GM21619 (cell line): ENCODE measurements around the gene AMBRA1.
"Not testable (repeated sequence)": the region's sequence is repeated elsewhere in the genome, so short reads cannot be mapped to it uniquely, and the experiment has no call there.

ENCODE experiments used
- ATAC-seq: cut with Tn5 transposase; IDR thresholded peaks from one replicate; pipeline ENCODE4 v1.9.1; 2021; ENCODE audit not compliant: unreplicated experiment

AMBRA1 gene

GRCh38 chr11:46372086-46372485 is 221.7 kb downstream of the AMBRA1 start:
- no peak for ATAC-seq

DNA sequence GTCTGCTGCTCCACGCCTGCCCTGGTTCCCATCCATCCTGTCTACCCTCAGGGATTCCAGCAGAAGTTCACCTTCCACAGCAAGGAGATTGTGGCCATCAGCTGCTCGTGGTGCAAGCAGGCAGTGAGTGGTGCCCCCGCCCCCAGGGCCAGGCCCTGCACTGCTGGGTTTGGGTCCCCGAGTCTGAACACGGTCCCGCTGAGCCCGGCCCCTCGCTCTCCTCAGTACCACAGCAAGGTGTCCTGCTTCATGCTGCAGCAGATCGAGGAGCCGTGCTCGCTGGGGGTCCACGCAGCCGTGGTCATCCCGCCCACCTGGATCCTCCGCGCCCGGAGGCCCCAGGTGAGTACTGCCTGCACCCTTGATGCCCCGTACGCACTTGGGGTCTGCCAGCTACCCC is 222.6 kb downstream of the AMBRA1 start:
- not testable (repeated sequence) for ATAC-seq

- ATAC-seq: no peak
These were observed 223.6 kb downstream of the AMBRA1 start for GRCh38 chr11:46370253-46370652.

DNA sequence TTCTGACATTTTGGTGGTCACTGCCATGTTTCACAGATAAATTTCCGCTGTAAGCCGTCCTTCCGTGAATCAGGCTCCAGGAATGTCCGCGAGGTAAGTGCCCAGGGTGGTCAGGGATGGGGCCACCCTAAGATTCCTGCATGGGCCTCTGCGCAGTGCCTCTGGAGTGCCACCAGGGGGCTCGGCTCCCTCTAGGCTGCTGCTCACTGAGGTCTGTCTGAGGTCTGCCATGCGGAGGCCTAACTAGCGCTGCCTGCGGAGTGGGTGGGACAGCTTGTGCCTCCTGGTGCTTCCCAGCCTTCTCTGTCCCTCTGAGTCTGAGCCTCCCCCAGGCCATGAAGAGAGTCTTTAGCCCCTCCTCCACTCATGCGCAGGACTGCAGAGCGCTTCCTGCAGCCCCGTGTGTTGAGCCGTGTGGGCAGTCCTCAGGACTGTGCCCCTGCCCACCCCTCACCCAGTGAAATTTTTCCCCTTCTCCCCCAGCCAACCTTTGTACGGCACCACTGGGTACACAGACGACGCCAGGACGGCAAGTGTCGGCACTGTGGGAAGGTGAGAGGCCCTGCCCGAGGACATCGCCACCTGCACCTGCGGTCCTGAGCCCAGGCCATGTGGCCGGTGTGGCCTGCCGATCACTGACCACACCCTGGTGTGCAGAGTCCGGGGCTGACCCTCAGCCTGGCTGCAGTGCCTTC is 224.2 kb downstream of the AMBRA1 start:
- peak; percentile 46 for ATAC-seq

DNA sequence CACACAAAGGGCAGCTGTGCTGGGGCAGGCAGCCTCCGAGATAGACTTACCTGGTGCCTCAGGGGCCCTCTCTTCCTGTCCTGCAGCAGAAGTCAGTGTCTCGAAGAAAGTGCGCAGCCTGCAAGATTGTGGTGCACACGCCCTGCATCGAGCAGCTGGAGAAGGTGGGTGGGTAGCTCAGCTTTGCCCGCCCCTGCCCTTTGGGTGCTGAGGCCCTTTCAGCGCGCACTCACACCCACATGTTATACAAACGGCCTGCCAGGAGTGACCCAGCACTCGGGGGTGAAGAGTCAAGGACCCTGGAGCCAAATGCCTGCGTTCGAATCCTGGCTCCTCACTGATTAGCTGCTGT is 225.9 kb downstream of the AMBRA1 start:
- no peak for ATAC-seq

GRCh38 chr11:46367244-46367915 is 226.4 kb downstream of the AMBRA1 start:
- ATAC-seq: peak; percentile 51

GRCh38 chr11:46366661-46367161 is 227.1 kb downstream of the AMBRA1 start:
- no peak for ATAC-seq

GRCh38 chr11:46366260-46366659 is 227.6 kb downstream of the AMBRA1 start:
- ATAC-seq: no peak

DNA sequence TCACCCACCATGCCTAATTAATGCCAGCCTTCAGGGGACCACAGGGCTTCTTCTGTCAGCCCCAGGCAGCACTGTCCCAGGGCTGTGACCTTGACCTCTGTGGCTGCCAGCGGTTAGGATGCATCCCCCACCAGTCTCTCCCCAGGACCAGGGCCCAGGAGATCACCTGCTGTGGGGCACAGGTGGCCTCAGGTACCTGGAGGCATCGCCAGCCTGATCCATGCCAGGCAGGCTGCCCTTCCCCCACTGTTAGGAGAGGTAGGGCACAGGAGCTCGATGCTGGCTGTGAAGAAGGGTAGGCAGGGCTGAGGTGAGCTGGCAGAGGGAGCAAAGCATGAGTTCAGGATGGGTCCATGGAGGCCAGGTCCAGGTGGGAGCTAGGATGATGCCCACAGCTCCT is 229.0 kb downstream of the AMBRA1 start:
- no peak for ATAC-seq

- no peak for ATAC-seq
These were observed 229.8 kb downstream of the AMBRA1 start for GRCh38 chr11:46364056-46364455.

DNA sequence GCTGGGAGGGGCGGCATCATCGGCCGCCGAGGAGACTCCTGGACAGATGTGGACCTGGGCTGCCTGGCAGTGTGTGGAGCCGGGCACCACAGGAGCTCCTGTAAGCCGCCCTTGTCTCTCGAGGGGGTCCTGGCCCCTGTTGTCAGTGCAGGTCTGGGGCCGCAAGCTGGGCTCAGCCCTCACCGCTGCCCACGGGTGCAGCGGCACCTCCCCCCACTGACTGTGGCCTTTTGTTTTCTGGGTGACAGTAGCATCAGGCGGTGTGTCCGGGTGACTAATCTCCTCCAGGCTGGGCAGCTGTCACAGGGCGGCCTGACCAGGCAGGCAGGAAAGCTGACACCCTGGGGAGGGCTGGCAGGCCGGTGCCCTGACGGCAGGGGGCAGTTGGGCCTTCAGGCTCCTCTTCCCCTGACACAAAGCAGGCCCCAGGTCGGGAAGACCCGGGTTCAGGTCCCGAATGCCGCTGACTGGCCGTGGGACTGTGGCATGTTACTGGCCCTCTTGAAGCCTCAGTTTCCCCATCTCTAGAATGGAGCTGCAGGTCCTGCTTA is 230.3 kb downstream of the AMBRA1 start:
- no peak for ATAC-seq

DNA sequence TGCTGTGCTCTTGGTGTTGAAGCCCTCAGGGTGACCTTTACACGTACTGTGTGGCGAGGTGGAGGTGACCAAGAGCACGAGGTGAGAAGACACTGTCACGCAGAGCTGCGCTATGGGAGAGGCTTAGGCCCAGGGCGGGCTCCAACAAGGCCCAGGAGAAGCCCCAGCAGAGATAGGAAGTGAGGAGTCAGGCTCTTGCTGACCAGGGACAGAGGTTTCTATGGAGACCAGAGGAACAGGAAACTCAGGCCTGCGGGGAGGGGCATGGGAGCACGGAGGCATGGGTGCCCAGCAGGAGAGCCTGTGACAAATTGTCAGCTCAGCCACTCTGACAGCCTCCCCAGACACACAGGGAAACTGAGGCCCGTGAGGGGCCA is 230.8 kb downstream of the AMBRA1 start:
- ATAC-seq: no peak

DNA sequence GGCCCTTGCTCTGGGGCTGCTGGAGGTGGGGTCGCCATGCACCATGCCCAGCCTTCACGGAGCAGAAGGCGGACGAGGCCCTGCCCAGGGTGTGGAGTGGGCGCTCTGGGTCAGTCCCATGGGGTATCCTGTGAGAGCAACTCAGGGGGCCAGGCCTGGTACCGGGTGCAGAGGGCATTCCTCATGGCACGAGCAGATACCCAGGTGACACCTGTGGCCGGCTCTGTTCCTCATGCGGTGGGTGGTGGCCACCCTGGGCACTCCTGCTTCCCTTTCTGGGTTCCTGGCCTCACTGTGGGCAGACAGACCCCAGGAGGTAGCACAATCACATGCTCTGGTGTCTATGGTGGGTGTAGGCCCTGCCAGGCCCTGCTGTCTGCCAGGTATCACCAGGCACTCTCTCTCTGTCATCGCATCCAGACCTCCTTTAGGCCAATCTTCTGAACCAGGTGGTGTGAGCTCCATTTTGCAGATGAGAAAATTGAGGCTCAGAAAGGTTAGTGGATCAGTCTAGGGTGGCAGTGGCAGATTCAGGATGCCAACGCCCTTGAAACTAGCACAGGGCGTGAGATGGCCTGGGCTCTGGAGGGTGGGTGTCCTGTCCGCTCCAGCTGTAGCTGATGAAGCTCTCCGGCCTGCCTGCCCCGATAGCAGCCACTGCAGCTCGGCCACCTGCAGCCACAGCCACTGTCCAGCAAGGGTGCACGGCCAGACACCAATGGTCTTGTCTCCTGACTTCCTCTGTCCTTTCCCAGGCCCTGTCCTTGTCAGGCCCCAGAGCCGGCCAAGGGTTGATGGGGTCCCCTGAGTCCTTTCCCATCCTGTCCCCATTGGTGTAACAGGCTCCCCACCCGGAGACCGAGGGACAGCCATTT is 231.4 kb downstream of the AMBRA1 start:
- ATAC-seq: no peak

DNA sequence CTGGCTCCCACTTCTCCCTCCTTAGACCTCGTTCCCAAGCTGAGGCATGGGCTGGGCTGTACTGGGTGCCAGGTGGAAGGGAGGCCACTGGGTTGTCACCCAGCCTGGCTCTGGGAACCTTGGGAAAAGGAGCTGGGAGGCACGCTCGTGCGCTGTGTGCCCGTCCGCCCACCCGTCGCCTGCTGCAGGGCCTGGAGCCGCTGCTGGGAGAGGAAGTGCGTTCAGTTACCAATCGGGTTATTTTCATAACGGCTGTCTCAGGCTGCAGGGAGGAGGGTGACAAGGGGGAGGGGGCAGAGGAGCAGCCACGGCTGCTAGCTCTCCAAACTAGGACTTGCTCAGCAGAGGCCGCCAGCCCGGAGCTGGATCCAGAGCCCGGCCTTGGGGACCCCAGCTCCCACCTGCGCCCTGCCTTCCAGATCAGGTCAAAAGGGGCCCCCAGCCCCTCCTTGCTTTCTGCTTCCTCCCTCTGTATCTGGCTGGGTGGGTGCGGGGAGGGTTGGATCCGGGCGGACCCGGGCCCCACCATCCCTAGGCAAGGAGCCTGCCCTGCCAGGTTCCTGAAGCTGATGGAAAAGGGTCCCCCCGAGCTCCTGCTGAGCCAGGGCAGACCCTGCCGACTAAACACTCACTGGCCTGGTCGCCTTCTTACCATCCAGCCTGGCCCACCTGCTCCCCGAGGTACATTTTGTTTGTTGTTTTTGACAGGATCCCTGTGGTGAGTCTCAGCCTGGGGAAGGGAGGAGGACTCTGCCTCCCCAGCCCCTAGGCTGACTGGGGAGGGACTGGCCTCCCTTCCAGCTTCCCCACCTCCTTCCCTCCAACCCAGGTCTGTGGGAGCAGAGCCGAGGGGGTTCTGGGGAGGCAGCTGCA is 232.3 kb downstream of the AMBRA1 start:
- ATAC-seq: peak; percentile 95

DNA sequence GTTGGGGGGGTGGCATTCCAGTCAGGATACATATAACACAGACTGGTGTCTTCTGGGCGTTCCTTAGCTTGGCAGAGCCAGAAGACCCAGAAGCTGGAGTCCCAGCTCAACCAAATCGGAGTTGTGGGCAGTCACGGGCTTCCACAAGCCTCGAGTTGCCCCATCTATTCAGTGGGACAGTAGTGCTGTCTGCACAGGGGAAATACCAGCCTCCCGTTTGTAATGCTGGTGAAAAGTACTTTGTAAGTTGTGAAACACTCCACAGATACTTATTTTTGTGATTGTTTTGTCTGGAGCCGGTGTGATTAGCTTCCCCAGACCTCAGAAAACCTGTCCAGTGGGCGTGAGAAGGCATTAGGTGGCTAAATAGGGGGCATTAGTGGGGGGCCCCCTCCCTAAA is 232.9 kb downstream of the AMBRA1 start:
- ATAC-seq: peak; percentile 15

DNA sequence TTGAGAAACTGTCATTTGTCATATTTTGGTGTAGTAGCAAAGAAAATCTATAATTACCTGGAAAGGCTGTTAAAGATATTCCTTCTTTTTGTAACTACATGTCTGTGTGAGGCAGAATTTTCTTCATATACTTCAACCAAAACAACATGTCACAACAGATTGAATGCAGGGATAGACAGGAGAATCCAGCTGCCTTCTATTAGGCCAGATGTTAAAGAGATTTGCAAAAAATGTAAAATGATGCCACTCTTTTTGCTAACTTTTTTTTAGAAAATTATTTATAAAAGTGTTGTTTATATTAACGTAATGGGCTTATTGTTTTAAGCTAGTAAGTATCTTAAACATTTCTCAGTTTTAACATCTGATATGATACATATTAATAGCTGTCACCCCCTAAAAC is 233.9 kb downstream of the AMBRA1 start:
- ATAC-seq: no peak

GRCh38 chr11:46357483-46357936 is 236.3 kb downstream of the AMBRA1 start:
- no peak for ATAC-seq

- ATAC-seq: no peak
These were observed 236.8 kb downstream of the AMBRA1 start for GRCh38 chr11:46356924-46357482.

DNA sequence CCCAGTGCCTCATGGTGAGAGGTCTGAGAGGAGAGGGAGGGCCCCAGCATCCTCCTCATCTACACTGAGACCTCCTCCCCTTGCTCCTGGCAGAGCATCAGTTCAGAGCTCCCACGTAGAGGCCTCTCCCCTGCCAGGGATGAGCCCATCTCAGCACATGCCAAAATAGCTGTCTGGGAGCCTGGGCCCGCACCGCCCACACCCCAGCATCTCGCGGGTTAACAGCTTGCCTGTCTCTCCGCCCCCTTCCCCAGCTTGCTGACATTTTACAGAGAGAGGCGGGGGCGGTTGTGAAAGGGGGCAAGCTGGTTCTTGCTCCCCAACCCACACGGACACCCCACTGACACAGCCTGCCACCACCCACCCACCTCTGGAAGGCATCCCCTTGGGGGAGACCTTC is 240.1 kb downstream of the AMBRA1 start:
- ATAC-seq: no peak
